GM18861 (cell line): Measurements from ENCODE around the gene UNC13C.

Source experiments
- ATAC-seq: cut with Tn5 transposase; IDR thresholded peaks from one replicate; pipeline ENCODE4 v1.9.1; 2021; ENCODE audit not compliant: unreplicated experiment

Gene UNC13C

GRCh38 chr15:54109014-54109413, 130.8 kb downstream of the UNC13C start:
- no peak for ATAC-seq

GRCh38 chr15:54119051-54119450, 140.8 kb downstream of the UNC13C start:
- ATAC-seq = no peak

DNA sequence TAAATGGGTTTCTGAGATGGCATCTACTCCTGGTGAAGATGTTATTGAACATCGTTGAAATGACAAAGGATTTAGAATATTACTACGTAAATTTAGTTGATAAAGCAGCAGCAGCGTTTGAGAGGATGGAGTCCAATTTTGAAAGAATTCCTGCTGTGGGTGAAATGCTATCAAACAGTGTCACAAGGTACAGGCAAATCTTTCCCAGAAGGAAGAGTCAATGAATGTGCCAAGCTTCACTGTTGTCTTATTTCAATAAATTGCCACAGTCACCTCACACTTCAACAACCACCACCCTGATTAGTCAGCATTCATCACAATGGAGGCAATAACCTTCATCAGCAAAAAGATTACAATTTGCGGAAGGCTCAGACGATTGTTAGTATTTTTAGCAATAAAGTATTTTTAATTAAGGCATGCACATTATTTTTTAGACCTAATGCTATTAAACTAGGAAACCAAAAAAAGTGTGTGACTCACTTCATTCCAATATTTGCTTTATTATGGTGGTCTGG, 142.8 kb downstream of the UNC13C start:
- no peak for ATAC-seq

DNA sequence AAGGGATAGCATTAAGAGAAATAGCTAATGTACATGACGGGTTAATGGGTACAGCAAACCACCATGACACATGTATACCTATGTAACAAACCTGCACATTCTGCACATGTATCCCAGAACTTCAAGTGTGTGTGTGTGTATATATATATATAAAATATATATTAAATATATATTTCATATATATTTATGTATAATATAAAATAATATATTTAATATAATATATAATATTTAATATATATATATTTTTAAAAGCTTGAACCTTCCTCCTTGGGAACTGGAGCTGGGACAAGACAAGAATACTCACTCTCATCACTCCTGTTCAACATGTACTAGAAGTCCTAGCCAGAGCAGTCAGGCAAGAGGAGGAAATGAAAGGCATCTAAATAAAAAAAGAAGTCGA, 149.3 kb downstream of the UNC13C start:
- no peak for ATAC-seq

- no peak for ATAC-seq
Observed at GRCh38 chr15:54131410-54131809, 153.2 kb downstream of the UNC13C start.

DNA sequence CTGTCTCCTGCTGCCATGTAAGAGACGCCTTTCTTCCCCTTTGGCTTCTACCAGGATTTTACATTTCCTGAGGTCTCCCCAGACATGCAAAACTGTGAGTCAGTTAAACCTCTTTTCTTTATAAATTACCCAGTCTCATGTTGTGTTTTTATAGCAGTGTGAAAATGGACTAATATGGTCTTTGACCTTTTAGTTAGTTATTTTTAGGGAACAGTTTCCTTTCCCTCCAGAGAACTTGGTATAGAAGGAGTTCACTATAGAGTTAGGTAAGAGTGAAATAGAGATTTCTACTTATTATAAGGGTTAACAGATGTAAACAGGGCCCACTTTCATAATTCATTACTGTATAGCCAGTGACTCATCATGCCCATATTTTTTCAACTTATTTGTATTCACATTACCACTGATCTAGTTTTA, 170.9 kb downstream of the UNC13C start:
- ATAC-seq = no peak

DNA sequence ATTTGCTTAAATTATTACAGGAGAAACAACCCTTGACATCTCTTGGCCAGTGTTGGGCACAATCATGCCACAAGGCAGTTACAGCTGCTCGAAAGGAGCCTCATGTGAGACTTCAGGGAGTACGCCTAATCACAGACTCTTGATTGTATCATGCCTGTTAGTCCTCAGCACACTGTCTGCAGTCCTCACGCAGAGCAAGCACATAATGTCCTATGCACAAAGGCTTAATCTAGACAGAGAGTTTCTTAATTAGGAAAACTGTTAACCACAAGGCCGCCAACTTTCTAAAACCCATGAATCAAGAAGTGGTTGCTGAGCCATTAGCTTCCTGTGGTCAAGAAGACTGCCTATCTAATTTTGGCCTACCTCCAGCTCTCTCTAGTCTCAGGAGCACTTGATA, 172.0 kb downstream of the UNC13C start:
- peak; percentile 56 for ATAC-seq

DNA sequence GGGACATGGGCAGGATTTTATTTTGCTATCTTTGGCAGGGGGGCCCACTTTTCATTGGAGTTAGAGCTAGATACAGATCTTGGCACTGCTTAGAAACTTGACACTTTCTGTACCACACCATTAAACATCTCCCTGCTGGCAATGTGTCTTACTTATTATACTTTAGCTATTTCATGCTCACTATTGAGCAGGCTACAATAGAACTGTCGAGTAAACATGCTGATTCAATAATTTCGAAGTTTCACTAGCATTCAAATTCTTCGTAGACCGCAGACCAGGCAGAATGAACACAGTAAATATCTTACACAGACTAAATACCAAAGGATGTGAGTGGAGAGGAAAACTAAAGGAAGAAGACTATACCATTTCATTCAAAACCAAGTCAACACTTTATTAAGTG, 180.8 kb downstream of the UNC13C start:
- no peak for ATAC-seq

DNA sequence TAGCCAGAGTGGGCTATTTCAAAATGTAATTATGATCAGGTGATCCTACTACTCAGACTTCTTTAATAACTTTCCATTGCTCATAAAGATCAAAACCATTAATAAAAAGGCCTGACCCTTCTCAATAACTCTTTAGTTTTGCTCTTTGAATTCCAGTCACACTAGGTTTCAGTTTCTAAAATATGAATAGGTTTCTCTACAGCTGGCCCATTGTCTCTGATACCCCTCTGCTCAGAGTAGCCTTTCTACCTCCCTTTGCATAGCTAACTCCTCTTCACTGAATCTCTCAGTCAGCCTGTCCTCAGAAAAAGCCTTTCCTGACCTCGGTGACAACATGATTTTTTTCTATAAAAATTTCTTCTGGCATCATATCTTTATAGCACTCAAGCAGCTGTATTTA, 209.1 kb downstream of the UNC13C start:
- ATAC-seq = no peak

GRCh38 chr15:54197995-54198394, 219.8 kb downstream of the UNC13C start:
- ATAC-seq = no peak

DNA sequence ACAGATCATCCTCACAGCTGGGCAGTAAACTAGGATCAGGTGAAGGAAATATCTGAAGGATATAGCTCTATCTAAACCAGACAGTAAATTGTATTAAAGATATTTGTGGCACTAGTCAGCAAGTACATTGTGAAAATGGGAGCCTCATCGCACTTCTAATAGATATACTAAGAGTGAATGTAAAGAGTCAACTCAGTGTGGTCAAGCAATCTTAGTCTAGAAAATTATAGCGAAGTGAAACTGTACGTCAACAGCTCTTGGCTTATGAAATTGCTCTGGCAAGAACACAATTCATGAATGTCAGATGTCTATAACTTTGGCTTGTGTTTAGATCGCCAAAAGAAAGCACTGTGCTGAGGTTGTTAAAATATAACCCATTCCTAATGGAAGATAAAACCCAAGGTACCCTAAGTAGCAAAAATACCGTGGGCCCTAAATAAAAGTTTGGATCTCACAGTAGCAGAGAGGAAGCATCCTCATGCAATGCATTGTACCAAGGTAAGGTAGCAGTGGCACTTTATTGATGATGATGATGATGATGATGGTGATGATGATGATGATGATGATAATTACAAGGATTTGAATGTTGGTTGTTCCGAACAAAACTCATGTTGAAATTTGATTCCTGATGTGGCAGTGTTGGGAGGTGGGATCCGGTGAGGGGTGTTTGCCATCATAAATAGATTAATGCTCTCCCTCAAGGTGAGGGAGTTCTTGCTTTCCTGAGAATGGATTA, 228.5 kb downstream of the UNC13C start:
- ATAC-seq = no peak

DNA sequence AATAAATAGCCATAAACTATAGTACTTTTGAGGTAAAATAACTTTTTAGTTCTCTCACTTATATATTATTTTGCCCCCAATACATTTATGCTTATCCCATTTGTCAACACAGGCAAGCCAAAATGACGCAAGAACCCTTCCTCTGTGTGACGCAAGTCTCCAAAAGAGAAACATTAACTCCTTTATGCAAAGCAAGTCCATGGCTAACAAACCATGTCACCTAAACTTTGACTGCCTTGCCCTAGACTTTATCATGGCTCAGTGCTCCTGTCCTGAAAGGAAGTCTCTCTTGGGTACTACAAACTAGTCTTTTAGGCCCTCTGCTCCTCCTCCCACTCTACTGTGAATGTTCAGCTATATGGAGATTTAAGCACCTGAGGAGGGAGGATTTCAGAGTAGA, 230.5 kb downstream of the UNC13C start:
- ATAC-seq = no peak

- no peak for ATAC-seq
Observed at GRCh38 chr15:54212635-54213034, 234.4 kb downstream of the UNC13C start.

DNA sequence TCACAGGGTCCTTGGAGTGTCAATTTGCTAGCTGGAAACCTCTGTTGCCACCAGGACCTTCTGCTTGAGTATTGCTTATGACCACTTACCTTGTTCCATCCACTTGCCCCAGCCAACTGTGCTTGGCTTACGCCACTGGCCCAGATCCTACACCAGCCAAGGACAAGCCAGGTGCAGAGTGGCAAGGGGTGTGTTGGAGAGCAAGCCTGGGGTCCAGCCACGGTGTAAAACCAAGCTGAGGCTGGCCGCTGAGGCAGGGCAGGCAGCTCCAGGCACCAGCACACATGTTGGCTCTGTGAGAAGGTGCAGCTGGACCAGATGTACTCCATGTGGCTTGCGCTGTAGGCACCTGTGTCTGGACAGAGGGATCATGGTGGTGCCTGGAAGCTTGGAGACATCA, 248.2 kb downstream of the UNC13C start:
- ATAC-seq = no peak

- no peak for ATAC-seq
Observed at GRCh38 chr15:54227569-54227968, 249.3 kb downstream of the UNC13C start.

- no peak for ATAC-seq
Observed at GRCh38 chr15:54250326-54250725, 272.1 kb downstream of the UNC13C start.

DNA sequence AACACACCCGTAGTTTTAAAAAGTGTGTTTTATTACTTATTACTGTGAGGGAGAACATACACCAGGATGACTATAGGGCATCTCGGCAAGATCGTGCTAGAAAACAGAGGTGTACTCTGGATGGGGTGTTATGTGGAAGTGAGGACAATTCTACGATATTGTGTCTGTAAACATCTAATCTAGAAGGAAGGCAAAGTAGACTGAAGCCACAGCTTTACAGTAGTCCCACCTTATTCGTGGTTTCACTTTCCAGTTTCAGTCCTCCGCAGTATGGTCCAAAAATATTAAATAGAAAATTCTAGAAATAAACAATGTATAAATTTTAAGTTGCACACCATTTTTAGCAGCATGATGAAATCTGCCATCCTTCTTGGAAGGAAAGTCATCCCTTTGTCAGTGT, 277.9 kb downstream of the UNC13C start:
- ATAC-seq = no peak

- no peak for ATAC-seq
Observed at GRCh38 chr15:54273928-54274327, 295.7 kb downstream of the UNC13C start.

GRCh38 chr15:54277834-54278233, 299.6 kb downstream of the UNC13C start:
- ATAC-seq = no peak

GRCh38 chr15:54280726-54281125, 302.5 kb downstream of the UNC13C start:
- ATAC-seq = no peak

DNA sequence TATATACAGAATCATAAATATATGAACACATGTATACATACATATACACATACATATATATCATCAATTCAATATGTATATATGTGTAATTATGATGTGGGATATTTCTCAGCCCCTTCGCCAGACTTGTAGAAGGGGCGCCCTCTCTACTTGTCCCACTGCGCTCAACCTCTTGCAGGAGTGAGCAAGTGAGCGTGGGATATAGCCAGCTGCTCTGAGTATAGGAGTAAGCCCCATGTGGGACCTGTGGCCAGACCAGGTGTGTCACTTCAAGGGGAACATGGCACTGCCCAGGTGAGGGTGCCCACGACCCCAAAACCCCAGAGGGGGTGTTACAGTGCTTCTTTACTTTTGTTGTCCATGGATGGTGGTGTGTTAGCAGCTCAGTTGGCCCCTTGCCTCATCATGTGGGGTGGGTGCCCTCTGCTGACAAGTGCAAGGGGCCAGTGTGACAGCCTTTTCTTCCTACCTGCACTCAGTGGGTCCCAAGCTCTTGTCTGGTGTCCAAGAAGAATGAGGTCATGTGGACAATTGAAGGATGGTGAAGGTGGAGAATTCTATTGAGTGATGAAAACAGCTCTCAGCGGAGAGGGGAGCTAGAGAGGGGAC, 304.1 kb downstream of the UNC13C start:
- no peak for ATAC-seq

DNA sequence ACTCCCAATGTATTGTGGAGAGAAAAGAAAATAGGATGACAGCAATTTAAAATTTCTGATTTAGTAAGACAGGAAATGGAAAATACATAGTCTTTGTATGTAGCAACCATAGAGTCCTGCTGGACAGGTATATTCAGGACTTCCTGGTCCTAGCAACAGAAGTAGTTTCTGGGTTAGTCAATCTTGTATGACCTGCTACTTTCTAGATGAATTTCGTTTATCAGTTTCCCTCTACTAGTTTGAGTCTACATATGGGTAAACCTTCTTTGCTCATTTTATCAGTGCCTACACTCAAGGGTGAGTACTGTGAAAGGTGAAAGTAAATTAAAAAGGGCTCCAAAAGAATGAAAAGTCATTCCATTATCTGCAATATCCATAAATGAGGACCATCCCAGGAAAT, 309.8 kb downstream of the UNC13C start:
- ATAC-seq = no peak
